Mucosa of rectum (tissue), 2 donors: Measurements from ENCODE around the gene RANBP17.
"Not testable (repeated sequence)": the region's sequence is repeated elsewhere in the genome, so short reads cannot be mapped to it uniquely, and the experiment has no call there.

ENCODE experiments used
- H3K27ac ChIP-seq, 2 donors: one replicate each; pipeline ENCODE4 v1.7.0; 2013; ENCODE audit warnings: inconsistent platforms in 2 of 2, low read depth in 2 of 2, low read length in 2 of 2
- H3K27me3 ChIP-seq, 2 donors: one replicate each; pipeline ENCODE4 v1.7.0; 2013; ENCODE audit warnings: low read length in 2 of 2; ENCODE audit not compliant: control insufficient read depth in 2 of 2, insufficient read depth in 2 of 2
- H3K36me3 ChIP-seq, 2 donors: one replicate each; pipeline ENCODE4 v1.7.0; 2013; ENCODE audit warnings: low read length in 2 of 2; ENCODE audit not compliant: control insufficient read depth in 2 of 2, insufficient read depth in 2 of 2
- H3K4me1 ChIP-seq, 2 donors: one replicate each; pipeline ENCODE4 v1.7.0; 2013; ENCODE audit warnings: low read length in 2 of 2, mild to moderate bottlenecking in 1 of 2; ENCODE audit not compliant: control insufficient read depth in 2 of 2, insufficient read depth in 2 of 2
- H3K4me3 ChIP-seq, 2 donors: one replicate each; pipeline ENCODE4 v1.7.0; 2013; ENCODE audit warnings: low read length in 2 of 2
- H3K9ac ChIP-seq, 2 donors: one replicate each; pipeline ENCODE4 v1.7.0; 2013; ENCODE audit warnings: low read length in 2 of 2, low read depth in 1 of 2, mild to moderate bottlenecking in 1 of 2
- H3K9me3 ChIP-seq, 2 donors: one replicate each; pipeline ENCODE4 v1.7.0; 2013; ENCODE audit warnings: low read length in 2 of 2; ENCODE audit not compliant: control insufficient read depth in 2 of 2
- donor health status: healthy.
- donor health status: Normal muscosa, but diverticular disease.

RANBP17 gene

GRCh38 chr5:170980261-170980660, 118.4 kb downstream of the RANBP17 start:
- H3K36me3 ChIP-seq, H3K4me3 ChIP-seq, H3K4me1 ChIP-seq, H3K9me3 ChIP-seq, H3K9ac ChIP-seq, H3K27me3 ChIP-seq, H3K27ac ChIP-seq: not testable (repeated sequence)

GRCh38 chr5:170985486-170985885, 123.7 kb downstream of the RANBP17 start:
- Histone ChIP-seq H3K4me1 (no peaks in the 10 kb centered on the region), H3K36me3 (no peaks in the 10 kb centered on the region), H3K4me3 (no peak overlapping the region), H3K9me3 (no peaks in the 10 kb centered on the region), H3K9ac (no peak overlapping the region), H3K27me3 (no peaks in the 10 kb centered on the region), H3K27ac (no peak overlapping the region)

- Histone ChIP-seq H3K9ac (no peak overlapping the region), H3K27me3 (no peaks in the 10 kb centered on the region), H3K4me1 (no peaks in the 10 kb centered on the region), H3K4me3 (no peak overlapping the region), H3K27ac (no peak overlapping the region), H3K9me3 (no peaks in the 10 kb centered on the region), H3K36me3 (no peaks in the 10 kb centered on the region)
Measured at GRCh38 chr5:170986598-170986997, 124.8 kb downstream of the RANBP17 start.

GRCh38 chr5:170993476-170993875, 131.7 kb downstream of the RANBP17 start:
- no peak overlapping the region for H3K9ac ChIP-seq
- H3K27me3 ChIP-seq: no peaks in the 10 kb centered on the region
- no peak overlapping the region for H3K27ac ChIP-seq
- H3K4me1 ChIP-seq: no peaks in the 10 kb centered on the region
- no peak overlapping the region for H3K4me3 ChIP-seq
- H3K9me3 ChIP-seq: no peaks in the 10 kb centered on the region
- H3K36me3 ChIP-seq: no peaks in the 10 kb centered on the region

- Histone ChIP-seq H3K36me3 (no peaks in the 10 kb centered on the region), H3K9me3 (no peaks in the 10 kb centered on the region), H3K27me3 (no peaks in the 10 kb centered on the region), H3K4me1 (no peaks in the 10 kb centered on the region), H3K4me3 (no peak overlapping the region), H3K27ac (no peak overlapping the region), H3K9ac (no peak overlapping the region)
Measured at GRCh38 chr5:171010086-171010485, 148.3 kb downstream of the RANBP17 start.

- Histone ChIP-seq H3K27ac (no peak overlapping the region), H3K4me1 (no peaks in the 10 kb centered on the region), H3K36me3 (no peaks in the 10 kb centered on the region), H3K9me3 (no peaks in the 10 kb centered on the region), H3K4me3 (no peak overlapping the region), H3K27me3 (no peaks in the 10 kb centered on the region), H3K9ac (no peak overlapping the region)
Measured at GRCh38 chr5:171010816-171011215, 149.0 kb downstream of the RANBP17 start.

GRCh38 chr5:171023508-171023907, 161.7 kb downstream of the RANBP17 start:
- H3K4me3 ChIP-seq: no peak overlapping the region
- H3K9me3 ChIP-seq: peaks cover 0 to 4% of the 10 kb centered on the region in 2 donors
- no peaks in the 10 kb centered on the region for H3K36me3 ChIP-seq
- H3K27me3 ChIP-seq: no peaks in the 10 kb centered on the region
- H3K4me1 ChIP-seq: no peaks in the 10 kb centered on the region
- no peak overlapping the region for H3K9ac ChIP-seq
- no peak overlapping the region for H3K27ac ChIP-seq

- Histone ChIP-seq H3K9me3 (peaks cover 0 to 4% of the 10 kb centered on the region in 2 donors), H3K4me3 (no peak overlapping the region), H3K36me3 (no peaks in the 10 kb centered on the region), H3K4me1 (no peaks in the 10 kb centered on the region), H3K27ac (no peak overlapping the region), H3K9ac (no peak overlapping the region), H3K27me3 (no peaks in the 10 kb centered on the region)
Measured at GRCh38 chr5:171024084-171024483, 162.3 kb downstream of the RANBP17 start.

- Histone ChIP-seq H3K4me3 (no peak overlapping the region), H3K27me3 (no peaks in the 10 kb centered on the region), H3K4me1 (no peaks in the 10 kb centered on the region), H3K27ac (no peak overlapping the region), H3K9me3 (no peaks in the 10 kb centered on the region), H3K36me3 (no peaks in the 10 kb centered on the region), H3K9ac (no peak overlapping the region)
Measured at GRCh38 chr5:171029401-171029800, 167.6 kb downstream of the RANBP17 start.

- H3K9me3 ChIP-seq: no peaks in the 10 kb centered on the region
- no peak overlapping the region for H3K4me3 ChIP-seq
- no peaks in the 10 kb centered on the region for H3K27me3 ChIP-seq
- no peak overlapping the region for H3K9ac ChIP-seq
- no peaks in the 10 kb centered on the region for H3K36me3 ChIP-seq
- no peak overlapping the region for H3K27ac ChIP-seq
- no peaks in the 10 kb centered on the region for H3K4me1 ChIP-seq
Measured at GRCh38 chr5:171031977-171032376, 170.2 kb downstream of the RANBP17 start.

- no peak overlapping the region for H3K27ac ChIP-seq
- H3K9me3 ChIP-seq: no peaks in the 10 kb centered on the region
- H3K27me3 ChIP-seq: no peaks in the 10 kb centered on the region
- no peaks in the 10 kb centered on the region for H3K4me1 ChIP-seq
- H3K9ac ChIP-seq: no peak overlapping the region
- no peaks in the 10 kb centered on the region for H3K36me3 ChIP-seq
- H3K4me3 ChIP-seq: no peak overlapping the region
Measured at GRCh38 chr5:171032435-171032973, 170.7 kb downstream of the RANBP17 start.
